ENCODE results near the gene TNMD. TPM values are rescaled to one million over a fixed set of nuclear protein-coding genes. Genes with fewer than 3 reads are reported as not detected.

Gene TNMD
- total and polyA plus RNA-seq, 10 of the 15 experiments (the other 5 are each of a cell fraction or from before 2014, with no cell fraction given): not detected

GRCh38 chrX:100647739-100648138 is 63.0 kb downstream of the TNMD start:
- ATAC-seq: no peak
- Histone ChIP-seq H3K4me3 (no peak overlapping the region), H2AFZ (ENCODE audit: control insufficient read depth, low read depth, low read length) (no peak overlapping the region), H3K4me2 (ENCODE audit: control insufficient read depth, insufficient read depth) (no peak overlapping the region), H3K27me3 (replicated peaks in 1 of 2; ENCODE audit: control insufficient read depth in 2 of 2, insufficient read depth in 2 of 2, low read length in 1 of 2) (no peaks in the 10 kb centered on the region; a peak in 1 of 4 replicates), H3K4me1 (ENCODE audit: control insufficient read depth, insufficient read depth, low read length) (no peaks in the 10 kb centered on the region), H3K79me2 (ENCODE audit: control insufficient read depth, insufficient read depth, low read length) (no peaks in the 10 kb centered on the region), H3K27ac (ENCODE audit: control insufficient read depth, insufficient read depth) (no peak overlapping the region), H3K9ac (ENCODE audit: control insufficient read depth, insufficient read depth, low read length) (no peak overlapping the region), H3K36me3 (ENCODE audit: control insufficient read depth in 2 of 2, insufficient read depth in 2 of 2, low read length in 1 of 2) (no peaks in the 10 kb centered on the region), H3K9me3 (replicated peaks; ENCODE audit: control insufficient read depth, insufficient read depth, low read length) (no peaks in the 10 kb centered on the region), H4K20me1 (ENCODE audit: control insufficient read depth, insufficient read depth) (no peaks in the 10 kb centered on the region)
- SMC1A ChIA-PET (ENCODE audit: uncharacterized antibody, unreplicated experiment): no interaction called here
- CTCF ChIA-PET: interaction anchor here (1.3 to 1.6 kb wide), 3 partner anchors 10 to 24 kb away, joined by 3 to 5 read pairs (median 4); no protein-coding TSS in a partner anchor
- FAIRE-seq: no peak
- DNase-seq (ENCODE audit: low read depth, low spot score): no peak
- intact Hi-C loops (cut with micrococcal nuclease; ENCODE audit: unreplicated experiment): no loop called here
- in situ Hi-C loops (cut with MboI): no loop called here
- WGBS (ENCODE audit: insufficient coverage, insufficient replicate concordance, low lambda C conversion rate, missing lambda C conversion rate): 0% methylated on average over 2 of the region's 2 CpGs
- POLR2A ChIA-PET: no interaction called here
- RAD21 ChIA-PET (ENCODE audit: unreplicated experiment): no interaction called here
- no TSS peak for BruUV-seq (replicated peaks)
- TF ChIP-seq YY1 (IDR thresholded peaks at IDR 0.05; ENCODE audit: low read depth, low read length): no peak
- TF ChIP-seq MLLT1 (IDR thresholded peaks at IDR 0.05): no peak
- no peak for TF ChIP-seq BHLHE40 (IDR thresholded peaks at IDR 0.05; ENCODE audit: borderline replicate concordance in 1 of 2, low read depth in 2 of 2, low read length in 1 of 2)
- TF ChIP-seq MYC (IDR thresholded peaks at IDR 0.05; ENCODE audit: insufficient read depth, insufficient read length, insufficient replicate concordance, low read length, severe bottlenecking): no peak
- TF ChIP-seq LARP7 (IDR thresholded peaks at IDR 0.05): no peak
- TF ChIP-seq, protein P1, sequence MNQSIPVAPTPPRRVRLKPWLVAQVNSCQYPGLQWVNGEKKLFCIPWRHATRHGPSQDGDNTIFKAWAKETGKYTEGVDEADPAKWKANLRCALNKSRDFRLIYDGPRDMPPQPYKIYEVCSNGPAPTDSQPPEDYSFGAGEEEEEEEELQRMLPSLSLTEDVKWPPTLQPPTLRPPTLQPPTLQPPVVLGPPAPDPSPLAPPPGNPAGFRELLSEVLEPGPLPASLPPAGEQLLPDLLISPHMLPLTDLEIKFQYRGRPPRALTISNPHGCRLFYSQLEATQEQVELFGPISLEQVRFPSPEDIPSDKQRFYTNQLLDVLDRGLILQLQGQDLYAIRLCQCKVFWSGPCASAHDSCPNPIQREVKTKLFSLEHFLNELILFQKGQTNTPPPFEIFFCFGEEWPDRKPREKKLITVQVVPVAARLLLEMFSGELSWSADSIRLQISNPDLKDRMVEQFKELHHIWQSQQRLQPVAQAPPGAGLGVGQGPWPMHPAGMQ (IDR thresholded peaks at IDR 0.05; ENCODE audit: borderline replicate concordance): no peak
- TF ChIP-seq ATF3 (IDR thresholded peaks at IDR 0.05; ENCODE audit: borderline replicate concordance, extremely low read depth, low read depth, low read length): no peak
- no peak for TF ChIP-seq SIN3A (IDR thresholded peaks at IDR 0.05; ENCODE audit: low read depth, low read length)
- no peak for TF ChIP-seq IKZF2 (IDR thresholded peaks at IDR 0.05)
- TF ChIP-seq ZNF274 (IDR thresholded peaks at IDR 0.05; ENCODE audit: insufficient read depth, insufficient read length): no peak
- no peak for TF ChIP-seq ATF2 (IDR thresholded peaks at IDR 0.05; ENCODE audit: low read length)
- TF ChIP-seq NFXL1 (IDR thresholded peaks at IDR 0.05; ENCODE audit: borderline replicate concordance): no peak
- no peak for TF ChIP-seq TCF7 (IDR thresholded peaks at IDR 0.05; ENCODE audit: borderline replicate concordance)
- TF ChIP-seq SPI1 (IDR thresholded peaks at IDR 0.05; ENCODE audit: borderline replicate concordance, insufficient read depth, low read depth, low read length): no peak
- TF ChIP-seq RAD51 (IDR thresholded peaks at IDR 0.05): no peak
- no peak for TF ChIP-seq BMI1 (IDR thresholded peaks at IDR 0.05; ENCODE audit: borderline replicate concordance)
- TF ChIP-seq RFX5 (IDR thresholded peaks at IDR 0.05; ENCODE audit: low read depth, low read length): no peak
- TF ChIP-seq EGR1 (IDR thresholded peaks at IDR 0.05; ENCODE audit: borderline replicate concordance in 1 of 2, low read depth in 2 of 2, low read length in 2 of 2): no peak
- no peak for TF ChIP-seq SP1 (IDR thresholded peaks at IDR 0.05; ENCODE audit: low read depth, low read length)

All from GM12878 (cell line).